ENCODE measurements around the gene ATP9B.

DNA sequence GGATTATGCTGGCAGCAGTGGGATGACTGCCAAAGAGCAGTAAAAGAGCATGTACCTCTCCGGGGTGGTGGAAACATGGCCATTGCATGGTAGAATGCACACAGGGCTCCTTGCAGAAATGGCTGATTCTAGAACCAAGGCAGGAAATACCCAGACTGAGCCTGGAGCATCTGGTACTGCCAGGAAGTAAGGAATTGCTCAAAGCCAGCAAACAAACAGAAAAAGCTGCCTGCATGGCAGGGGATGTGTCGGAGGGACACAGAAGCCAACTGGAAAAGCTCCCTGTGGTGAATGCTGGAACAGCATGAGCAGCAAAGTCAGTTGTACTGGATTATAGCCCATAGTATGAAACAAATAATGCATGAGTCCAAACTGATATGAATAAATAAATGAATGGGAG lies 248.5 kb downstream of the ATP9B start:
- no peak for TF ChIP-seq POLR2A (IDR thresholded peaks at IDR 0.05; ENCODE audit: low read depth, low read length)
- TF ChIP-seq SPI1 (IDR thresholded peaks at IDR 0.05; ENCODE audit: low read depth, low read length), result no peak
- TF ChIP-seq POLR2AphosphoS5 (IDR thresholded peaks at IDR 0.05; ENCODE audit: low read depth, low read length), result no peak
- no peak for TF ChIP-seq TAF1 (IDR thresholded peaks at IDR 0.05; ENCODE audit: low read depth, low read length)

All from GM12891 (cell line).